Colonic mucosa (tissue), 4 donors: ENCODE data around the gene STARD9. TPM values are rescaled to one million over a fixed set of nuclear protein-coding genes. Genes with fewer than 3 reads are reported as not detected.

Experiments used
- DNase-seq: peaks from one replicate; pipeline ENCODE4 v3.0.0-alpha.2; 2020
- H3K27ac ChIP-seq: fragments of 200-600 bp; one replicate; pipeline ENCODE4 v1.8.0; 2021
- H3K27me3 ChIP-seq: fragments of 200-600 bp; one replicate; pipeline ENCODE4 v1.8.0; 2021
- H3K36me3 ChIP-seq: fragments of 200-600 bp; one replicate; pipeline ENCODE4 v1.8.0; 2021
- H3K4me1 ChIP-seq: fragments of 200-600 bp; one replicate; pipeline ENCODE4 v1.8.0; 2021; ENCODE audit warnings: mild to moderate bottlenecking
- H3K4me3 ChIP-seq: fragments of 200-600 bp; one replicate; pipeline ENCODE4 v1.8.0; 2021
- H3K9ac ChIP-seq, 2 donors: one replicate each; pipeline ENCODE4 v1.7.0; 2013; ENCODE audit warnings: control low read depth in 2 of 2, low read depth in 2 of 2, low read length in 2 of 2
- H3K9me3 ChIP-seq: fragments of 200-600 bp; one replicate; pipeline ENCODE4 v1.8.0; 2021
- intact Hi-C: fragments of 100-400 bp; cut with DNase I; formaldehyde crosslinking; loops from one replicate; pipeline ENCODE4 v1.14.1; 2022
- total RNA-seq, 2 donors: library from RNA; stranded (reverse); fragmentation: NEBNext Ultra II Directional in 1 of 2; extraction: Animal tissue kit (Norgen Biotek cat#: 25700) in 1 of 2; gene quantifications; one replicate each; pipeline ENCODE4 v1.2.1, GENCODE V29; 2021
- TF ChIP-seq, protein P1 (sequence below): fragments of 200-600 bp; IDR thresholded peaks from one replicate; pipeline ENCODE4 v1.8.0; 2022; ENCODE audit warnings: antibody characterized with exemption, mild to moderate bottlenecking
- donor health status: healthy.
- donor health status: DM: no; HTN: no; CAD: no.
- donor health status: DM: no; HTN: no; CAD: no.

Gene STARD9
- total RNA-seq, 2 donors from 2014 or later: 4.7 to 5.2 TPM

DNA sequence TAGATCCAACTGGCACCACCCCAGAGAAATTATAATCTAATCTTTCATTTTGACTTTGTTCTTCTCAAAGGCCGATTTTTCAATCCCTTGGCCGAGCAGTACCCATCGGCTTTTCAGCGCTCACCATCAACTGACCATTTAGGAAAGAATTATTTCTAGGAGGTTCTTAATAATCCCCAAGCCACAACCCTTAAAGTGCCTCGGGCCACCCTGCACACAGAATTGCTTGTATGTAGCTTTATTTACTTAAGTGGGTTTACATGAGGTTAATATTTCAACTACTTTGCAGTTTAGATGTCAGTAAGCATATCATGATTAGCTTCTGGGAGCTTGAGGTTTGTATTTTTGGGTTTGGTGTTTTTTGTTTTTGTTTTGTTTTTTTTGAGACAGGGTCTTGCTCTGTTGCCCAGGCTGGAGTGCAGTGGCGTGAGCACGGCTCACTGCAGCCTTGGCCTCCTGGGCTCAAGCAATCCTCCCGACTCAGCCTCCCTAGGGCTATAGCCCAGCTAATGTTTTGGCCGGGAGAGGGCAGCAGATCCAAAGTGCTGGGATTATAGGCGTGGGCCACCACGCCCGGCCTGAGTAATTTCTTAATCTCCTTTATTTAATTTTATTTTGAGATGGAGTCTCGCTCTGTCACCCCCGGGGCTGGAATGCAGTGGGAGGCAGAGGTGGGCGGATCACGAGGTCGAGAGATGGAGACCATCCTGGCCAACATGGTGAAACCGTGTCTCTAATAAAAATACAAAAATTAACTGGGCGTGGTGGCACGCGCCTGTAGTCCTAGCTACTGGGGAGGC lies 162.3 kb downstream of the STARD9 start:
- Histone ChIP-seq H3K27me3 (no peaks in the 10 kb centered on the region), H3K9ac (peak overlapping the region; percentile 67 to 70), H3K4me3 (peak overlapping the region; percentile 99), H3K4me1 (peaks cover 5% of the 10 kb centered on the region), H3K27ac (peak overlapping the region; percentile 75), H3K9me3 (no peaks in the 10 kb centered on the region), H3K36me3 (peaks cover 4% of the 10 kb centered on the region)
- peak; percentile 64 for DNase-seq
- intact Hi-C loops: loop anchor here (2.0 kb wide), 1 partner anchor 185 kb away; no protein-coding TSS in a partner anchor
- TF ChIP-seq, protein P1, sequence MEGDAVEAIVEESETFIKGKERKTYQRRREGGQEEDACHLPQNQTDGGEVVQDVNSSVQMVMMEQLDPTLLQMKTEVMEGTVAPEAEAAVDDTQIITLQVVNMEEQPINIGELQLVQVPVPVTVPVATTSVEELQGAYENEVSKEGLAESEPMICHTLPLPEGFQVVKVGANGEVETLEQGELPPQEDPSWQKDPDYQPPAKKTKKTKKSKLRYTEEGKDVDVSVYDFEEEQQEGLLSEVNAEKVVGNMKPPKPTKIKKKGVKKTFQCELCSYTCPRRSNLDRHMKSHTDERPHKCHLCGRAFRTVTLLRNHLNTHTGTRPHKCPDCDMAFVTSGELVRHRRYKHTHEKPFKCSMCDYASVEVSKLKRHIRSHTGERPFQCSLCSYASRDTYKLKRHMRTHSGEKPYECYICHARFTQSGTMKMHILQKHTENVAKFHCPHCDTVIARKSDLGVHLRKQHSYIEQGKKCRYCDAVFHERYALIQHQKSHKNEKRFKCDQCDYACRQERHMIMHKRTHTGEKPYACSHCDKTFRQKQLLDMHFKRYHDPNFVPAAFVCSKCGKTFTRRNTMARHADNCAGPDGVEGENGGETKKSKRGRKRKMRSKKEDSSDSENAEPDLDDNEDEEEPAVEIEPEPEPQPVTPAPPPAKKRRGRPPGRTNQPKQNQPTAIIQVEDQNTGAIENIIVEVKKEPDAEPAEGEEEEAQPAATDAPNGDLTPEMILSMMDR: peak; percentile 42

DNA sequence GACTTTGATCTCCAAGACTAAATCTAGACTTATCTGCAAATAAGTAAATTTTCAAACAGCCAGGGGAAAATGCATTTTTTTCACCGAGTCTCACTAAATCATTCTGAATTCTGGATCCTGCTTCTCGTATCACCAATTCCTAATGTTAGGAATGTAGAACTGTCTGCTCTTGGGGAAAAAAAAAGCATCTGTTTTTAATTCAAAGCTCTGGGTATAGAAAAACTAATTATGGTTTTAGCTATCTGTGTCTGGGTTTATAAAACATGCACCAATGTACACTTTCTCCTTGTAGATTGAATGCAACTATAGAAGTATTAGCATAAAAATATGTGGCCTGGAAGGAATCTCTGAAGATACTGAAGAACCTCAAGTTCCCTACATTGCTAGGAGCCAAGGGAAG lies 166.3 kb downstream of the STARD9 start:
- no peak for DNase-seq
- Histone ChIP-seq H3K27ac (no peak overlapping the region), H3K9me3 (no peaks in the 10 kb centered on the region), H3K9ac (no peak overlapping the region), H3K27me3 (no peaks in the 10 kb centered on the region), H3K4me3 (no peak overlapping the region), H3K4me1 (no peaks in the 10 kb centered on the region), H3K36me3 (no peaks in the 10 kb centered on the region)
- intact Hi-C loops: no loop called here
- TF ChIP-seq, protein P1: no peak

DNA sequence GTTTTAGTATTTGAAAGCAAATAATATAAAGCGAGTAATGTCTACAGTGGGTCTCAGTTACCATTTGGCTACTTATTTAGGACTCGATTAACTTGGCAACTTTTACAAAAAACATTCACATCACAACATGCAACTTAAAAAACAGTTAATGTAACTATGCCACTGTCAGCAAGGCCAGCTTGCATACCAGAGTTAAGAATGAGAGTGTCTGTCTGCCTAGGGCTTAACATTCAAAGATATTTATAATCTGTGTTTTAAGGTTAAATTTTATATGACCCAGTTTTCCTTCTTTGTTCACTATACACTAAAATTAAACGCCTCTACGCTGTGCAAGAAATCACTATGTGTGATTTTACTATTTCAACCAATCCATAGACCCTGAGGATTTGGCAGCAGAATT lies 166.7 kb downstream of the STARD9 start:
- DNase-seq: no peak
- no peak overlapping the region for H3K27ac ChIP-seq
- no peak overlapping the region for H3K4me3 ChIP-seq
- TF ChIP-seq, protein P1: no peak
- H3K27me3 ChIP-seq: no peaks in the 10 kb centered on the region
- intact Hi-C loops: no loop called here
- H3K9me3 ChIP-seq: no peaks in the 10 kb centered on the region
- no peaks in the 10 kb centered on the region for H3K36me3 ChIP-seq
- no peak overlapping the region for H3K9ac ChIP-seq
- H3K4me1 ChIP-seq: no peaks in the 10 kb centered on the region

DNA sequence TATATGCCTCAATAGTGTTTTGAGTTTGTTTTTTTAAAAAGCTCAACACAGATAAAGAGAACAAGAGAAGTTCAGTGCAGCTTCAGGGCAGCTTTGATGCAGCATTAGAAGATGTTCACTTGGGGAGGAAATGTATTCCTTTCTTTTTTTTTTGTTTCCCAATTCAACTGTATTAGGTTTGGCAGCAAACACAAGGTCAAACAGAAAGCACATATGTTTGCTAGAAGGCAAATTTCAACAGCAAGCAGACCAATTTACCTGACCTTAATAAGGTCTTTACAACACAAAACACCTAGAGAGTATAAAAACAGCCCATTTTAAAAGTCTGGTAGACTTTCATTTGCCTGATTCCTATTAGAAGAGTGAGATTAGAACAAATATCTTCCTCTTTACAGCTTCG lies 168.8 kb downstream of the STARD9 start:
- intact Hi-C loops: no loop called here
- Histone ChIP-seq H3K36me3 (no peaks in the 10 kb centered on the region), H3K4me1 (no peaks in the 10 kb centered on the region), H3K27me3 (no peaks in the 10 kb centered on the region), H3K9me3 (no peaks in the 10 kb centered on the region), H3K4me3 (no peak overlapping the region), H3K9ac (no peak overlapping the region), H3K27ac (no peak overlapping the region)
- TF ChIP-seq, protein P1: no peak
- DNase-seq: no peak

DNA sequence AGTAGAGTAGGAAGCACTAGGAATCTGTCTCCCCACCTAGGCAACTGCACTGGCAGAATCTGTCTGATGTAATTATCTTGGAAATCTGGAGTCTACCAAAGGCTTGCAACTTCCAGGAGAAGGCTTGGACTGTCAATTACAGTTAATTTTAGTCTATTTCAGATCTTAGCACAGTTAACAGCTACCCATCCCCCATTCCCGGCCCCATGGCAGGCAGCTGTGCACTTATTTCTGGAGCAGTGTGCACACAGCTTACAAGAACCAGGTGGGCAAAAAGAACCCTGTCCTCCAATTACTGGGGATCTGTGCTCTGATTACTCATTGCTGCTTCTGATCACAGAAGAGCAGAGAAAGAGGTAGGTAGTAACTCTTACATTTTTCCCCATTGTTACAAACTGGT lies 173.9 kb downstream of the STARD9 start:
- Histone ChIP-seq H3K27me3 (no peaks in the 10 kb centered on the region), H3K9me3 (no peaks in the 10 kb centered on the region), H3K4me3 (no peak overlapping the region), H3K4me1 (no peaks in the 10 kb centered on the region), H3K27ac (no peak overlapping the region), H3K9ac (no peak overlapping the region), H3K36me3 (no peaks in the 10 kb centered on the region)
- intact Hi-C loops: no loop called here
- DNase-seq: no peak
- TF ChIP-seq, protein P1: no peak
